GM19099 (cell line): Measurements from ENCODE around the gene KIAA1958.

Source experiments
- POLR2A ChIP-seq: IDR thresholded peaks from 3 replicates; pipeline ENCODE4 v1.6.1; 2011; ENCODE audit warnings: low read depth; ENCODE audit not compliant: insufficient read length; ENCODE audit errors: extremely low read depth

The KIAA1958 gene

GRCh38 chr9:112537561-112537960, 50.9 kb downstream of the KIAA1958 start:
- no peak for TF ChIP-seq POLR2A

DNA sequence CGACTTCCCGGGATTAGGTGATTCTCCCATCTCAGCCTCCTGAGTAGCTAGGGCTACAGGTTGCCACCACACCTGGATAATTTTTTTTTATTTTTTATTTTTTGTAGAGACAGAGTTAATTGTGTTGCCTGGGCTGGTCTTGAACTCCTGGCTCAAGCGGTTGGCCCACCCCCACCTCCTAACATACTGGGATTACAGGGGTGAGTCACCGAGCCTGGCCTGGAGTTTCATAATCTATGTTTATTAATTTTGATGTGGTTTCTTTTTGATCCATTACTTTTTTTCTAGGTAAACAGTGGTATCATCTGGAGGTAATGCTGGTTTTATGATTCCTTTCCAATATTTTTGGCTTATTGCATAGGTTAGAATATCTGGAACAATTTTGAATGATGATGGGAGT, 54.2 kb downstream of the KIAA1958 start:
- TF ChIP-seq POLR2A, result no peak

- TF ChIP-seq POLR2A, result no peak
Observed at GRCh38 chr9:112541685-112542084, 55.1 kb downstream of the KIAA1958 start.

DNA sequence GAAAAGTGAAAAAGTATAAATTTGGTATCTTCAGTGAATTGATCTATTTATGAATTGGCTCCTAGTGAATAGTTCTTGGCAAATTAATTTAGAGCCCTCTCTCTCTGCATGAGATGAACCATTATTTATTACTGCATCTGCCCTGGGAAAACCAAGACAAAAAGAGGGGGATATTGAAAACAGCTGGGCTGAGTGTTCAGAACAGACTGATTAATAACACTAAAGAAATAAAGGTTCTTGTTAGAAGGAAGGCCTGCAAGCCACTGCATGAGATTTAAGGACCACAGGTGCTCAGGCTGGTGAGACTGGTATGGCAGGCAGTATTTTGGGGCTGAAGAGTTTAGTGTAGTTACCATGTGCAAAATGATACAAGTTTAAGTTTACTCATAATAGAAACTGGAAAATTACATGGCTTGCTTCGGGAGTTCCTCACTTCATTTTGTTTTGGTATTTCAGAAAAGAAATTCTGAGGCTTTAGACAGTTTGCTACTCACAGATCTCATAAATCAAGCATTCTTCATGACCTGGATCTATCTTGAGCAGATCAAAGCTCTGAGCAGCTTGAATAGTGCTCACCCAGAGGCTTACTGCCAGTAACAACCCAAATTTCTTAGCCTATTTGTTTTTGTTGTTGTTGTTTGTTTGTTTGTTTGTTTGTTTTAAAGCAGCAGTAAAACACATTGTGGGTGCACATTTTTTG, 56.1 kb downstream of the KIAA1958 start:
- TF ChIP-seq POLR2A, result no peak

- TF ChIP-seq POLR2A, result no peak
Observed at GRCh38 chr9:112544477-112544876, 57.9 kb downstream of the KIAA1958 start.

DNA sequence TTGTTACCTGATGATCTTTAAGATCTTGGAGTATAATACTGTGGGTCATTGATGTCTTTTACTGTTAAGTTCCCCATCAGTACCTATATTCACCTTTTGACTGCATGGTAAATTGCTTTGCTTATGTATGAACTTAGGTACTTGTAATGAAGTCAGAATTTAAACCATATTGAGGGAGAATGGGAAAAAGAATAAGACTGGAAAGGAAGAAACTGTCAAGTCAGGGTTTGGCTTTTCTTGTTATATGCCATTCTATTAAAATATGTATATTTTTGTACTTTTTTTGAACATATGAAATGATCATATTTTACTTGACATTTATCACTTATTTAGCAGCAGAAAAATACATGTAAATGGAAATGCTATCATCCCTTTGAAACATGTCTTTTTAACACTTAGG, 58.6 kb downstream of the KIAA1958 start:
- no peak for TF ChIP-seq POLR2A

DNA sequence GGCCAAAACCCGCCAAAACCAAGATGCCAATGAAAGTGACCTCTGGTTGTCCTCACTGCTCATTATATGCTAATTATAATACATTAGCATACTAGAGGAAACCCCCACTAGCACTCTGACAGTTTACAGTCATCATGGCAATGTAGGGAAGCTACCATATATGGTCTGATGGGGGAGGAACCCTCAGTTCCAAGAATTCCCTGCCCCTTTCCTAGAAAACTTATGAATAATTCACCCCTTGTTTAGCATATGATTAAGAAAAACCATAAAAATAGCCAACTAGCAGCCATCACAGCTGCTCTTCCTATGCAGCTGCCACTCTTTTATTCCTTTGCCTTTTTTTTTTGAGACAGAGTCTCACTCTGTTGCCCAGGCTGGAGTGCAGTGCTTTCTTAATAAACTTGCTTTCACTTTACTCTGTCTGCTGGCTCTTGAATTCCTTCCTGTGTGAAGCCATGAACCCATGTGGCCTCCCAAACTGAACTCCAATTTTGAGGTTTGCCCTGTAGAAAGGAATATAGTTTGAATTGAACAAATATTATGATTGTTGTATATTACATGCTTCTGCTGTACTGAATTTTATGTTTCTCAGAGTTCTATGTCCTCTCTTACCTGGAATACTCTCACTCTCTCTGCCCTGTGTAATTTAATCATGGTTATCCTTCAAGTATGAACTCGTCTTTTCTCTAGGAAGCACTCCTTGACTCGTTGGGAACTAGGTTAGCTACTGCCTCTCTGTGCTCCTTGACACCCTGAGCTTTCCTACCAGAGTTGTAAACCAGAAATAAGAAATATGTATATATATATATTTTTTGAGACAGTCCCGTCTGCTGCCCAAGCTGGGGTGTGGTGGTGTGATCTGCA, 59.8 kb downstream of the KIAA1958 start:
- TF ChIP-seq POLR2A, result no peak

DNA sequence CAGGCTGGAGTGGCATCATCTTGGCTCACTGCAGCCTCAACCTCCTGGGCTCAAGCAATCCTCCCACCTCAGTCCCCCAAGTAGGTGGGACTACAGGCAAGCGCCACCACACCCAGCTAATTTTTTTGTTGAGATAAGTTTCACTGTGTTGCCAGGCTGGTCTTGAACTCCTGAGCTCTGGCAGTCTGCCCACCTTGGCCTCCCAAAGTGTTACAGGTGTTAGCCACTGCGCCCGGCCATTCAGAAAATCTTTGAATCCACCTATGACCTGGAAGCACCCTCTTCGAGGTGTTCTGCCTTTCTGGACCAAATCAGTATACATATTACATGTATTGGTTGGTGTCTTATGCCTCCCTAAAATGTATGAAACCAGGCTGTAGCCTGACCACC, 61.4 kb downstream of the KIAA1958 start:
- TF ChIP-seq POLR2A, result no peak

- no peak for TF ChIP-seq POLR2A
Observed at GRCh38 chr9:112548836-112549595, 62.4 kb downstream of the KIAA1958 start.

DNA sequence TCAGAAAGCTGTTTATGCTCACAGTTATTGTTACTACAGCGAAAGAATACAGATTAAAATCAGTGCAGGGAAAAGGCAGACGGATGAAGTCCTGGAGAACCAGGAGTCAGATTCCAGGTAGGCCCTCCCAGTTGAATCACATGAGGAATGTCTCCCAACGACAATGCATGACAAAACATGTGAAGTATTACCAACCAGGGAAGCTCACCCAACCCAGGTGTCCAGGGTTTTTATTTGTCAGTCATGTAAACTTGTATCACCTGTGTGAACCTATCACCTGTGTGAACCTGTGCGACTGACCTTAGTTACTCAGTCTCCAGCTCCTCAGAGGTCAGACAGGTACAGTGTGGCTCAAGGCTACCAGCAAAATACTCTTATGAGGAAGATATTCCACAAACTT, 63.9 kb downstream of the KIAA1958 start:
- TF ChIP-seq POLR2A, result no peak

GRCh38 chr9:112551641-112552040, 65.0 kb downstream of the KIAA1958 start:
- TF ChIP-seq POLR2A, result no peak

GRCh38 chr9:112552229-112553056, 65.8 kb downstream of the KIAA1958 start:
- no peak for TF ChIP-seq POLR2A

- TF ChIP-seq POLR2A, result no peak
Observed at GRCh38 chr9:112553256-112553826, 66.7 kb downstream of the KIAA1958 start.

DNA sequence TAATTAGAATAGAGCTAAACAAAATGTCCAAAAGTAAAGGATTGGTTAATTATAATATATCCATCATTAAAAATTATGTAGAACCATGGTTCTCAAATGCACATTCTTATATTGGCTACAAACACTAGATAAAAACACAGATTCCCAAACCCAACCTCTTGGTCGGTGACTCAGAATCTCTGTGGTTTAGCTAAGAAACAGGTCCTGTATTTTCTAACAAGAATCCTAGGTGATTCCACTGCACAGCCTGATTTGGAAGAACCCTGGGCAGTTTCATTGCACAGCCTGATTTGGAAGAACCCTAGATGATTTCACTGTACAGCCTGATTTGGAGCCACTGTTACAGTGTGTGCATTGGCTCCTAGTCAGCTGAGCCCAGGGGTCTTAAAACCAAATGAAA, 67.9 kb downstream of the KIAA1958 start:
- no peak for TF ChIP-seq POLR2A
